PC-9 (cell line): ENCODE data around the gene LPCAT1. TPM values are rescaled to one million over a fixed set of nuclear protein-coding genes. Genes with fewer than 3 reads are reported as not detected.
A peak's percentile ranks its signal among the peaks of the same experiment; 100 is the strongest.

Experiments
- BruUV-seq: library from RNA; stranded (reverse); fragments of 400-500 nt; replicated peaks from 2 replicates; lab custom pipeline; 2021; lab: Mats Ljungman, UMichigan
- CTCF ChIA-PET: fragments of 300-600 bp; sonication (Branson Sonifier 250); formaldehyde crosslinking; loops from one replicate; lab custom pipeline; 2022; ENCODE audit warnings: antibody characterized with exemption; lab: Charles Lee
- POLR2A ChIA-PET: fragments of 300-600 bp; sonication (Branson Sonifier 250); formaldehyde crosslinking; loops from one replicate; lab custom pipeline; 2022; ENCODE audit warnings: antibody characterized with exemption; ENCODE audit not compliant: unreplicated experiment; lab: Charles Lee
- DNase-seq, 2 experiments: peaks; one replicate each; pipeline versions ENCODE4 v3.0.0 to v3.0.0-alpha.2; 2015 to 2022; ENCODE audit warnings: mixed read lengths in 1 of 2
- H2AFZ ChIP-seq: fragments of 200-600 bp; sonication (generic); 2 replicates; pipeline ENCODE4 v1.8.1; 2017; ENCODE audit warnings: antibody characterized with exemption
- H3F3A ChIP-seq: fragments of 200-600 bp; sonication (generic); 2 replicates; pipeline ENCODE4 v1.8.1; 2017; ENCODE audit warnings: antibody characterized with exemption, mild to moderate bottlenecking, low read depth; ENCODE audit not compliant: insufficient read depth
- H3K27ac ChIP-seq: fragments of 200-600 bp; sonication (generic); 2 replicates; pipeline ENCODE4 v1.6.1; 2016; ENCODE audit warnings: mixed run types
- H3K27me3 ChIP-seq: fragments of 200-600 bp; sonication (generic); 2 replicates; pipeline ENCODE4 v1.6.1; 2016; ENCODE audit warnings: low read depth, mixed run types; ENCODE audit not compliant: insufficient read depth
- H3K36me3 ChIP-seq: fragments of 200-600 bp; sonication (generic); 2 replicates; pipeline ENCODE4 v1.6.1; 2016; ENCODE audit warnings: low read depth, mixed run types
- H3K4me1 ChIP-seq: fragments of 200-600 bp; sonication (generic); replicated peaks from 2 replicates; pipeline ENCODE4 v1.6.1; 2016; ENCODE audit warnings: mixed run types; ENCODE audit not compliant: insufficient read depth
- H3K4me2 ChIP-seq: fragments of 200-600 bp; sonication (generic); 2 replicates; pipeline ENCODE4 v1.6.1; 2017; ENCODE audit warnings: mixed run types
- H3K4me3 ChIP-seq: fragments of 200-600 bp; sonication (generic); 2 replicates; pipeline ENCODE4 v1.6.1; 2016; ENCODE audit warnings: mixed run types
- H3K79me2 ChIP-seq: fragments of 200-600 bp; sonication (generic); 2 replicates; pipeline ENCODE4 v1.6.1; 2017; ENCODE audit warnings: low read depth, mixed run types
- H3K9me2 ChIP-seq: fragments of 200-600 bp; sonication (generic); 2 replicates; pipeline ENCODE4 v1.8.1; 2017; ENCODE audit warnings: mild to moderate bottlenecking; ENCODE audit not compliant: insufficient read depth
- H3K9me3 ChIP-seq: fragments of 200-600 bp; sonication (generic); 2 replicates; pipeline ENCODE4 v1.8.1; 2016; ENCODE audit warnings: low read depth; ENCODE audit not compliant: insufficient read depth
- H4K20me1 ChIP-seq: fragments of 200-600 bp; sonication (generic); 2 replicates; pipeline ENCODE4 v1.8.1; 2017; ENCODE audit not compliant: insufficient read depth
- EZH2 ChIP-seq: fragments of 200-600 bp; sonication (generic); IDR thresholded peaks from 2 replicates; pipeline ENCODE4 v1.8.0; 2017; ENCODE audit warnings: antibody characterized with exemption, low read depth
- intact Hi-C: fragments of 100-400 bp; cut with micrococcal nuclease; formaldehyde crosslinking; loops from one replicate; pipeline ENCODE4 v1.10.0; 2022; ENCODE audit not compliant: unreplicated experiment
- total RNA-seq: library from RNA; stranded (reverse); gene quantifications from 2 replicates; pipeline ENCODE4 v1.2.3, GENCODE V29; 2021
- TF ChIP-seq, protein P1 (sequence below): fragments of 200-600 bp; sonication (generic); conservative IDR thresholded peaks from 2 replicates; pipeline ENCODE4 v1.6.1; 2017; ENCODE audit warnings: mixed run types, antibody characterized with exemption, mild to moderate bottlenecking, moderate library complexity

Gene LPCAT1
- total RNA-seq, 1 experiment from 2014 or later = 96.1 TPM

- no TSS peak for BruUV-seq
Observed at GRCh38 chr5:1500411-1501091, 23.2 kb downstream of the LPCAT1 start.

DNA sequence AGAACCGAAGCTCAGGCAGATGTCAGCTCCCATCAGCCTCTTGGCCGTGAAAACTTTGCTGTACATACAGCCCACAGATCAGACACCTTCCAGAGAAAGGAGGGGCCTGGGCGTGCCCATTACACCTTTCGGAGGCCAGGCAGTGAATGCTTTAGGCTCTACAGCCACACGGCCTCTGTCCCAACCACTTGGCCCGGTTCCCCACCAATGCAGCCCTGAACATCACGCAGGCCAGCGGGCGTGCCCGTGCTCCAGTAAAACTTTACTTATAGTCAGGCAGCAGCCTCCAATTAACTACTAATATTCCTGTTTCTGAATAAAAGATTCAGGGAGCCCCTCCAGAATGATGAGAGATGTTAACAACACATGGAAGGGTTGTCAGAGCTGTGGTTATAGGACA, 23.9 kb downstream of the LPCAT1 start:
- Histone ChIP-seq H4K20me1 (peaks cover 81% of the 10 kb centered on the region), H3K79me2 (peaks cover 30% of the 10 kb centered on the region), H3K36me3 (no peaks in the 10 kb centered on the region), H3F3A (peaks cover 30% of the 10 kb centered on the region), H3K9me2 (no peaks in the 10 kb centered on the region), H3K4me1 (no peaks in the 10 kb centered on the region), H2AFZ (no peak overlapping the region), H3K4me3 (no peak overlapping the region), H3K27me3 (no peaks in the 10 kb centered on the region), H3K27ac (no peak overlapping the region), H3K4me2 (no peak overlapping the region), H3K9me3 (no peaks in the 10 kb centered on the region)
- intact Hi-C loops = no loop called here
- BruUV-seq = TSS peak; percentile 13
- ChIA-PET CTCF (no interaction called here), POLR2A (no interaction called here)
- no peak for DNase-seq
- TF ChIP-seq, protein P1, sequence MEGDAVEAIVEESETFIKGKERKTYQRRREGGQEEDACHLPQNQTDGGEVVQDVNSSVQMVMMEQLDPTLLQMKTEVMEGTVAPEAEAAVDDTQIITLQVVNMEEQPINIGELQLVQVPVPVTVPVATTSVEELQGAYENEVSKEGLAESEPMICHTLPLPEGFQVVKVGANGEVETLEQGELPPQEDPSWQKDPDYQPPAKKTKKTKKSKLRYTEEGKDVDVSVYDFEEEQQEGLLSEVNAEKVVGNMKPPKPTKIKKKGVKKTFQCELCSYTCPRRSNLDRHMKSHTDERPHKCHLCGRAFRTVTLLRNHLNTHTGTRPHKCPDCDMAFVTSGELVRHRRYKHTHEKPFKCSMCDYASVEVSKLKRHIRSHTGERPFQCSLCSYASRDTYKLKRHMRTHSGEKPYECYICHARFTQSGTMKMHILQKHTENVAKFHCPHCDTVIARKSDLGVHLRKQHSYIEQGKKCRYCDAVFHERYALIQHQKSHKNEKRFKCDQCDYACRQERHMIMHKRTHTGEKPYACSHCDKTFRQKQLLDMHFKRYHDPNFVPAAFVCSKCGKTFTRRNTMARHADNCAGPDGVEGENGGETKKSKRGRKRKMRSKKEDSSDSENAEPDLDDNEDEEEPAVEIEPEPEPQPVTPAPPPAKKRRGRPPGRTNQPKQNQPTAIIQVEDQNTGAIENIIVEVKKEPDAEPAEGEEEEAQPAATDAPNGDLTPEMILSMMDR = no peak
- TF ChIP-seq EZH2 = no peak

More at GRCh38 chr5:1500411-1501091, 23.2 kb downstream of the LPCAT1 start:
- Histone ChIP-seq H3K27me3 (no peaks in the 10 kb centered on the region), H3F3A (peaks cover 30% of the 10 kb centered on the region), H3K4me2 (no peak overlapping the region), H2AFZ (no peak overlapping the region), H3K79me2 (peaks cover 36% of the 10 kb centered on the region), H3K9me3 (no peaks in the 10 kb centered on the region), H3K36me3 (no peaks in the 10 kb centered on the region), H3K4me3 (no peak overlapping the region), H3K4me1 (no peaks in the 10 kb centered on the region), H3K27ac (no peak overlapping the region), H3K9me2 (no peaks in the 10 kb centered on the region), H4K20me1 (peaks cover 78% of the 10 kb centered on the region)
- POLR2A ChIA-PET = no interaction called here
- no peak for DNase-seq
- CTCF ChIA-PET = no interaction called here
- TF ChIP-seq, protein P1 = no peak
- intact Hi-C loops = no loop called here

DNA sequence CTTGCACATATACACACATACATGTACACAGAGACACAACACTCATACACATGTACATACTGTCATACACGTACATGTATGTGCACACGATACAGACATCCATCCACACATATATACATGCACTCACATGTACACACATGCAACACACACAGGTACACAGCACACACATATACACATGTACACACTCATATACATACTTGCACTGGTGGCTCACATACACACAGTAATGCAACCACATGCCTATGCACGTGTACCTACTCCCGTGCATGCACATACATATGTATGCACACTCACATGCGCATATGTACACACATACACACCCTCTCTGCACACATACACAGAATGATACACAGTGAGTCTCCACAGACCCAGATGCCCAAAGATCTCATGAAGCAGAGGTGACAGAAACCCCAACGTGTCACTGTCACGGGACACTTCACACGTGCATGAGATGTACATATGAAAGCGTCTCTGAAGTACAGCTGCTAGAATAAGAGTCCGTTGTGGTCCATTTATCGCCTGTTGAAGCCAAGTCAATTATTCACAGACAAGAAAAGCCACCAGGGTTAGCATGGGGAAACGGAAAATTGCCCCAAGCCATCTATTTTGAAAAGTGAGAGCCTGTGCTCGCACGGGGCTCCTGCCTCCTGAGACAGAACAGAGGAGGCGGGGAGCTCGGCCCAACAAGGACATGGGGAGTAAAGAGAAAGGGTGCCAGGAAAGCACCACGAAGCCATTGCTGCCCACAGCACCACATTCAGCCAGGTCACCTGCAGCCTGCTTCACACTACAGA, 24.9 kb downstream of the LPCAT1 start:
- H3K79me2 ChIP-seq = peaks cover 20% of the 10 kb centered on the region
- H4K20me1 ChIP-seq = peaks cover 75% of the 10 kb centered on the region
- intact Hi-C loops = no loop called here
- H3F3A ChIP-seq = peaks cover 26% of the 10 kb centered on the region
- H3K27me3 ChIP-seq = no peaks in the 10 kb centered on the region
- no peak overlapping the region for H3K27ac ChIP-seq
- no peak overlapping the region for H3K4me2 ChIP-seq
- H3K9me2 ChIP-seq = no peaks in the 10 kb centered on the region
- POLR2A ChIA-PET = no interaction called here
- H3K4me3 ChIP-seq = no peak overlapping the region
- no peaks in the 10 kb centered on the region for H3K9me3 ChIP-seq
- no peak overlapping the region for H2AFZ ChIP-seq
- CTCF ChIA-PET = no interaction called here
- TF ChIP-seq EZH2 = no peak
- TF ChIP-seq, protein P1 = no peak
- no peaks in the 10 kb centered on the region for H3K4me1 ChIP-seq
- no peak for DNase-seq
- no TSS peak for BruUV-seq
- no peaks in the 10 kb centered on the region for H3K36me3 ChIP-seq
